ENCODE measurements around the gene VSTM5.
"Not testable (repeated sequence)": the region's sequence is repeated elsewhere in the genome, so short reads cannot be mapped to it uniquely, and the experiment has no call there.

VSTM5 gene

GRCh38 chr11:93850594-93851018 lies at the start of gene VSTM5:
VSTM5 (minus strand) TSS chr11:93850618; CDS start chr11:93850502, 116 bp downstream.
- no peak for DNase-seq

- DNase-seq = peak; percentile 93
Measured at GRCh38 chr11:93895106-93895862, 44.9 kb upstream of the VSTM5 start.

GRCh38 chr11:93890391-93891051 lies 40.1 kb upstream of the VSTM5 start:
- DNase-seq = no peak

- DNase-seq = no peak
Measured at GRCh38 chr11:93887111-93887510, 36.7 kb upstream of the VSTM5 start.

- DNase-seq = not testable (repeated sequence)
Measured at GRCh38 chr11:93879114-93879513, 28.7 kb upstream of the VSTM5 start.

GRCh38 chr11:93875637-93876036 lies 25.2 kb upstream of the VSTM5 start:
- no peak for DNase-seq

- DNase-seq = no peak
Measured at GRCh38 chr11:93871526-93871925, 21.1 kb upstream of the VSTM5 start.

- DNase-seq = no peak
Measured at GRCh38 chr11:93870616-93871015, 20.2 kb upstream of the VSTM5 start.

GRCh38 chr11:93869830-93870229 lies 19.4 kb upstream of the VSTM5 start:
- no peak for DNase-seq

GRCh38 chr11:93868404-93868803 lies 18.0 kb upstream of the VSTM5 start:
- not testable (repeated sequence) for DNase-seq

- DNase-seq = peak; percentile 26
Measured at GRCh38 chr11:93861808-93862207, 11.4 kb upstream of the VSTM5 start.

- DNase-seq = no peak
Measured at GRCh38 chr11:93858121-93858775, 7.8 kb upstream of the VSTM5 start.

GRCh38 chr11:93857413-93858120 lies 7.1 kb upstream of the VSTM5 start:
- DNase-seq = no peak

- DNase-seq = no peak
Measured at GRCh38 chr11:93852242-93852641, 1.8 kb upstream of the VSTM5 start.

GRCh38 chr11:93849751-93850593 lies 446 bp downstream of the VSTM5 start:
- DNase-seq = peak; percentile 38

GRCh38 chr11:93849201-93849600 lies 1.2 kb downstream of the VSTM5 start:
- DNase-seq = no peak

GRCh38 chr11:93846411-93846810 lies 4.0 kb downstream of the VSTM5 start:
- peak; percentile 72 for DNase-seq

GRCh38 chr11:93845181-93846092 lies 5.0 kb downstream of the VSTM5 start:
- DNase-seq = peak; percentile 20

- DNase-seq = no peak
Measured at GRCh38 chr11:93844568-93844967, 5.8 kb downstream of the VSTM5 start.

- no peak for DNase-seq
Measured at GRCh38 chr11:93843906-93844305, 6.5 kb downstream of the VSTM5 start.

- peak; percentile 21 for DNase-seq
Measured at GRCh38 chr11:93842461-93842860, 8.0 kb downstream of the VSTM5 start.

Measured in fibroblast of upper back skin (primary cell).